CD4-positive, CD25-positive, alpha-beta regulatory T cell (primary cell): Measurements from ENCODE around the gene SLC5A3. TPM values are rescaled to one million over a fixed set of nuclear protein-coding genes. Genes with fewer than 3 reads are reported as not detected.

Experiments used
- ATAC-seq, 2 donors: fragments of 150-1000 bp; cut with Tn5 transposase; one replicate each; pipeline ENCODE4 v1.10.0; 2021; ENCODE audit warnings: low read depth in 2 of 2, moderate number of reproducible peaks in 2 of 2, moderate library complexity in 1 of 2
- DNase-seq, 3 donors: peaks; one replicate each; pipeline versions ENCODE4 v3.0.0 to v3.0.0-alpha.2; 2012 to 2022; ENCODE audit warnings: mixed read lengths in 1 of 3
- H3K27ac ChIP-seq: one replicate; pipeline ENCODE4 v1.7.0; 2013; ENCODE audit warnings: mild to moderate bottlenecking, low read length; ENCODE audit not compliant: insufficient read depth, poor library complexity, severe bottlenecking
- H3K27me3 ChIP-seq: one replicate; pipeline ENCODE4 v1.7.0; 2013; ENCODE audit warnings: low read length; ENCODE audit not compliant: control insufficient read depth, insufficient read depth
- H3K36me3 ChIP-seq: one replicate; pipeline ENCODE4 v1.7.0; 2013; ENCODE audit warnings: mild to moderate bottlenecking, low read length, moderate library complexity; ENCODE audit not compliant: control insufficient read depth, insufficient read depth
- H3K4me1 ChIP-seq: 2 replicates; pipeline ENCODE4 v1.7.0; 2013; ENCODE audit warnings: mild to moderate bottlenecking, low read length; ENCODE audit not compliant: insufficient read depth, control insufficient read depth, poor library complexity, severe bottlenecking
- H3K4me3 ChIP-seq: one replicate; pipeline ENCODE4 v1.7.0; 2013; ENCODE audit warnings: low read depth, mild to moderate bottlenecking, low read length, moderate library complexity
- H3K9me3 ChIP-seq, 2 experiments: 1 replicate in 1 of 2; 2 replicates in 1 of 2; pipeline ENCODE4 v1.7.0; 2013; ENCODE audit warnings: low read length in 2 of 2, mild to moderate bottlenecking in 1 of 2, moderate library complexity in 1 of 2; ENCODE audit not compliant: control insufficient read depth in 2 of 2
- H3K27ac Mint-ChIP-seq, 3 donors: one replicate each; pipeline ENCODE4 v1.8.0; 2020 to 2022; ENCODE audit warnings: mild to moderate bottlenecking in 3 of 3, mixed read lengths in 3 of 3, moderate library complexity in 2 of 3
- H3K27me3 Mint-ChIP-seq: one replicate; pipeline ENCODE4 v1.8.0; 2022; ENCODE audit warnings: mild to moderate bottlenecking, mixed read lengths
- H3K36me3 Mint-ChIP-seq: one replicate; pipeline ENCODE4 v1.8.0; 2020; ENCODE audit warnings: mixed read lengths
- H3K4me1 Mint-ChIP-seq, 4 donors: one replicate each; pipeline ENCODE4 v1.8.0; 2020 to 2022; ENCODE audit warnings: mixed read lengths in 4 of 4, mild to moderate bottlenecking in 1 of 4
- H3K4me3 Mint-ChIP-seq, 4 donors: one replicate each; pipeline ENCODE4 v1.8.0; 2020 to 2022; ENCODE audit warnings: mild to moderate bottlenecking in 4 of 4, mixed read lengths in 4 of 4, moderate library complexity in 3 of 4
- H3K9me3 Mint-ChIP-seq, 7 donors: one replicate each; pipeline ENCODE4 v1.8.0; 2020 to 2022; ENCODE audit warnings: mixed read lengths in 7 of 7, mild to moderate bottlenecking in 3 of 7, moderate library complexity in 2 of 7
- polyA plus RNA-seq, 4 donors: library from polyadenylated mRNA; unstranded; fragments of 300-500 nt; fragmentation: Illumina TruSeq; gene quantifications; one replicate each; pipeline ENCODE4 v1.2.3, GENCODE V29; 2021
- total RNA-seq: library from RNA; stranded (reverse); gene quantifications from one replicate; pipeline ENCODE4 v1.2.3, GENCODE V29; 2022

SLC5A3 gene
- total and polyA plus RNA-seq, 5 donors from 2014 or later, result 1.0 to 13.7 (median 2.2) TPM

DNA sequence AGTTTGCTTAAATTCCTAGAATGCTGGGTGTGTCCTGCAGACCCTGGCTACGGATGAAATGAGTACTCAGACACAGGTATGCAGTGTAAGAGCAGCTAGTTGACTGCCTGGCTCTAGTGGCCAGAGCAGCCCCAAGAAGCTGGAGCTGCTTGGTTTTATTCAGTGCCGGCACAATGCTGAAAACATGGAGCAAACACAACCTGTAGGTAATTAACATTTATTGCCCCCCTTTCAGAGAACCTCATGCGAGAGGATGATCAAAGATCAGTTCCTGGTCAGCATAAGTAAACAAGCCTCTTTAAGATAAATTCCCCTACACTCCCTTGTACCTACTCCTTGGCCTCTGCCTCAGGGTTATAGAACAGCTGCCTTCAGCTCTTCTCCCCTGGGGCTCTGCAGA is 43.2 kb downstream of the SLC5A3 start:
- ATAC-seq, result no peak
- Histone ChIP-seq H3K4me3 (no peak overlapping the region), H3K27me3 (no peaks in the 10 kb centered on the region), H3K27ac (no peak overlapping the region), H3K9me3 (no peaks in the 10 kb centered on the region), H3K36me3 (peaks cover 2% of the 10 kb centered on the region), H3K4me1 (peaks cover 7% of the 10 kb centered on the region)
- Mint-ChIP-seq H3K4me1 (peaks cover 25 to 65% (median 46%) of the 10 kb centered on the region in 4 donors), H3K36me3 (peaks cover 27% of the 10 kb centered on the region), H3K27ac (peak overlapping the region in 2 of 3 donors; percentile 13 to 57), H3K27me3 (no peaks in the 10 kb centered on the region), H3K9me3 (no peaks in the 10 kb centered on the region), H3K4me3 (no peak overlapping the region)
- DNase-seq, result no peak

- Mint-ChIP-seq H3K27ac (no peak overlapping the region), H3K27me3 (no peaks in the 10 kb centered on the region), H3K4me3 (no peak overlapping the region), H3K36me3 (peaks cover 21% of the 10 kb centered on the region), H3K4me1 (peaks cover 16 to 69% (median 38%) of the 10 kb centered on the region in 4 donors), H3K9me3 (no peaks in the 10 kb centered on the region)
- no peak overlapping the region for H3K4me3 ChIP-seq
- H3K9me3 ChIP-seq, result no peaks in the 10 kb centered on the region
- H3K27me3 ChIP-seq, result no peaks in the 10 kb centered on the region
- ATAC-seq, result no peak
- H3K36me3 ChIP-seq, result peaks cover 11% of the 10 kb centered on the region
- DNase-seq, result no peak
- peaks cover 3% of the 10 kb centered on the region for H3K4me1 ChIP-seq
- no peak overlapping the region for H3K27ac ChIP-seq
Measured at GRCh38 chr21:34120867-34121266, 47.5 kb downstream of the SLC5A3 start.

- DNase-seq (no peak), ATAC-seq (no peak)
- H3K4me1 Mint-ChIP-seq, result peaks cover 16 to 72% (median 38%) of the 10 kb centered on the region in 4 donors
- no peaks in the 10 kb centered on the region for H3K9me3 Mint-ChIP-seq
- no peak overlapping the region for H3K4me3 ChIP-seq
- peak overlapping the region in 1 of 3 donors; percentile 9 for H3K27ac Mint-ChIP-seq
- peaks cover 15% of the 10 kb centered on the region for H3K36me3 ChIP-seq
- no peaks in the 10 kb centered on the region for H3K27me3 ChIP-seq
- H3K4me1 ChIP-seq, result peaks cover 3% of the 10 kb centered on the region
- H3K27ac ChIP-seq, result no peak overlapping the region
- no peaks in the 10 kb centered on the region for H3K9me3 ChIP-seq
- H3K27me3 Mint-ChIP-seq, result no peaks in the 10 kb centered on the region
- H3K4me3 Mint-ChIP-seq, result no peak overlapping the region
- peaks cover 22% of the 10 kb centered on the region for H3K36me3 Mint-ChIP-seq
Measured at GRCh38 chr21:34122047-34122446, 48.7 kb downstream of the SLC5A3 start.

Other genes starting within 250 kb of the SLC5A3 start
- gene ATP5PO, start 157.8 kb upstream of the SLC5A3 start, total RNA-seq, result 119 TPM
- 100 to 1,000 TPM; 389 to 458 (median 427) TPM for gene ATP5PO, start 157.8 kb upstream of the SLC5A3 start, polyA plus RNA-seq
- gene MRPS6, start within 50 bp of the SLC5A3 start, total RNA-seq, result 34.9 TPM
- 100 to 1,000 TPM; 160 to 203 (median 187) TPM for gene MRPS6, start within 50 bp of the SLC5A3 start, polyA plus RNA-seq